AG09309 (cell line): Measurements from ENCODE around the gene ALDH3B2.
"Not testable (repeated sequence)": the region's sequence is repeated elsewhere in the genome, so short reads cannot be mapped to it uniquely, and the experiment has no call there.

Source experiments
- DNase-seq: peaks from one replicate; pipeline ENCODE4 v3.0.0-alpha.2; 2010; ENCODE audit warnings: low read depth
- H3K4me3 ChIP-seq: 2 replicates; pipeline ENCODE4 v1.5.1; 2011; ENCODE audit warnings: mild to moderate bottlenecking, low read depth, low read length, moderate library complexity; ENCODE audit not compliant: control insufficient read depth
- TF ChIP-seq, protein P1 (sequence below): IDR thresholded peaks from 2 replicates; pipeline ENCODE4 v1.5.1; 2011; ENCODE audit warnings: mild to moderate bottlenecking, low read depth, low read length, inconsistent platforms; ENCODE audit not compliant: insufficient read depth, control insufficient read depth; ENCODE audit errors: missing control alignments

ALDH3B2 gene

DNA sequence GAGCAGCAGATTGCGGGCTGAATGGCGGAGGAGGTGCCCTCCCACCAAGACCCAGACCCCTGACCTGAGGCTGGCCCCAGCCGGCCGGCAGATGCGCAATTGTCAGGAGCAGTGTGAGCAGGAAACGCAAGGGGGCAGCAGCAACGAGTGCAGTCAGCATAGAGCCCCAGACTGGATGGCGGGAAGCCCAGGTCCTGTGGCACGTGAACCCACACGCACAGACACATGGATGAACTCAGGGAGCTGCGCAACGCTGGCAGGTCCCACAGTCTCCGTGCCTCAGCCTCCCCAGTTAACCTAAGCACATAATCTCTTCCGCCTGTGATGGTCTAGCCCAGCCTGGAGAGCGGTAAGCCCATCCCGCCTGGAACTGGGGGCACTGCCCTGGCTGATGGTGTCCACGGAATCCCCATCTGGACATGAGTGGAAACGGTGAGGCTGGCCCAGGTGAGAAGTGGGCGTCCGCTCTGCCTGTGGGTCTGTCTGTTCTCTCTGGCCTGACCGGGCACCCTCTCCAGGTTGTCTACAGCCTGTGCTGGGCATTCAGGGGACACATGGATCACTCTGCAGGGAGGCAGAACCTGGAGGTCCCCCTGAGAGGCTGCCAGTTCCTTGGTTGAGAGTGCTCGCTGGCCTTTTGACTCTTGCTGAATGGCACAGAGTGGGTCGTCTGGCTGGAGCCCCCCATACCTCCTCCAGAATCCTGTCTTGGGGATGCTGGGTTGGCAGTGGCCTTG, 34.2 kb downstream of the ALDH3B2 start:
- no peak for DNase-seq
- no peak overlapping the region for H3K4me3 ChIP-seq
- TF ChIP-seq, protein P1, sequence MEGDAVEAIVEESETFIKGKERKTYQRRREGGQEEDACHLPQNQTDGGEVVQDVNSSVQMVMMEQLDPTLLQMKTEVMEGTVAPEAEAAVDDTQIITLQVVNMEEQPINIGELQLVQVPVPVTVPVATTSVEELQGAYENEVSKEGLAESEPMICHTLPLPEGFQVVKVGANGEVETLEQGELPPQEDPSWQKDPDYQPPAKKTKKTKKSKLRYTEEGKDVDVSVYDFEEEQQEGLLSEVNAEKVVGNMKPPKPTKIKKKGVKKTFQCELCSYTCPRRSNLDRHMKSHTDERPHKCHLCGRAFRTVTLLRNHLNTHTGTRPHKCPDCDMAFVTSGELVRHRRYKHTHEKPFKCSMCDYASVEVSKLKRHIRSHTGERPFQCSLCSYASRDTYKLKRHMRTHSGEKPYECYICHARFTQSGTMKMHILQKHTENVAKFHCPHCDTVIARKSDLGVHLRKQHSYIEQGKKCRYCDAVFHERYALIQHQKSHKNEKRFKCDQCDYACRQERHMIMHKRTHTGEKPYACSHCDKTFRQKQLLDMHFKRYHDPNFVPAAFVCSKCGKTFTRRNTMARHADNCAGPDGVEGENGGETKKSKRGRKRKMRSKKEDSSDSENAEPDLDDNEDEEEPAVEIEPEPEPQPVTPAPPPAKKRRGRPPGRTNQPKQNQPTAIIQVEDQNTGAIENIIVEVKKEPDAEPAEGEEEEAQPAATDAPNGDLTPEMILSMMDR: peak; percentile 75

DNA sequence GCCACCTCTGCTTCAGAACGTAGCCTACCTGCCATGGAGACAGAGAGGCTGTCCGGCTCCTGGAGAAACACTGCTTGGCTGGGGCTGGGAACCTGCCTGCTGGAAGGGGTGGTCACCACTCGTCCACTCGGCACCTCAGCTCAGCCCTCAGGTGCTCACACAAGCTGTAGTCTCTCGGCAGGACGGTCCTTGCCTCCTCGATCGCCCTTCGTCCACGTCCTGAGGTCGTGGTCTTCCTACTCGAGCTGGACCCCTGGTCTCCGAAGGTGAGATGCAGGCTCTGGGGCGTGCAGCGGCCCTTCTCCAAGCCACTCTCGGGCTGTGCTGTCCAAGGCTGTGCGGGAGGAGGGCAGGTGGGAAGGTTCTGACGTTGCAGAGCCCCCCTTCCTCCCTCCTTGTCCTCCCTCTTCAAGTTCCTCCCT, 35.0 kb downstream of the ALDH3B2 start, which contains the start of gene TBX10:
Gene TBX10 (minus strand): TSS at position 326 of the 422 bp plus-strand sequence. CDS start 291 bp downstream, at position 35.
- no peak for DNase-seq
- no peak within 1 kb of the TSS for H3K4me3 ChIP-seq
- TF ChIP-seq, protein P1: no peak

DNA sequence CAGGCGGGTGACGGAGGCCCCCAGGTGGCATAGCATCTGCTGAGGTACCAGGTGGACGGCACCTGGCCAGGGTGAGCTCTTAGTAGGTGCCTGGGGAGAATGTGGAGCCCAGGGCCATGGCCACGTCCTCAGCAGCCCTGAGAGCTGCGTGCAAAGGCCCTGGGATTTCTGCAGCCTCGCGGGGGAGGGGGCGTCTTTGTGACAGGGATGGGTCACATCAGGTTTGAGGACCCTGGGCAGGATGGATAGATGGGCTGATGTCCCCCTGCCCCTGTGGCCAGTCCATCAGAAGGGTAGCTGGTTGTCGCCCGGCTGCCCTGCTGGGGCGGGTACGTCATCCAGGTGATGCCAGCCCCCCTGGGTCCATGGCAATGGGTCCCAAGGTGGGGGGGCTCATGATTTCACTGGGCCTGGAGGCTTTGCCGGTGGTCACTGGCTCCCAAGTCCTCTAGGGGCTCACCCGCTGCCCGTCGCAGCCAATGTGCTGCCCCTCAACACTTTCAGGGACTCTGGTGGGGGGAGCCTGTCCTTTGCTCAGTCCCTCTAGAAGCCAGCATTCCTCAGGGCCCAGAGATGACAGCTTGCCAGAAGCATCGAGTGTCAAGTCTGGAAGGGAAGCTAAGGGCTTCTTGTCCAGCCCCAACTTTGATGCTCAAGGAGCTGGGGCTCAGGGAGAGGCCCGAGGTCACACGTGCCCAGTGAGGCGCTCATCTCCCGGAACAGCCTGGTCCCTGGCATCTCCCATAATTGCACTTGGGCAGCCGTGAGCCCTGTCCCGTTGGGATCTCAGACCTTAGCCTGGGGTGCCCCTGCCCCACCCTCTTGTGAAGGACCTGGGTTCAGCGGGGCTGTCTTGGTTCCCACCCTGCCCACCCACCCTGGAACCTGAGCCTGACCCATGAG, 35.6 kb downstream of the ALDH3B2 start:
- TF ChIP-seq, protein P1: no peak
- H3K4me3 ChIP-seq: no peak overlapping the region
- DNase-seq: no peak

DNA sequence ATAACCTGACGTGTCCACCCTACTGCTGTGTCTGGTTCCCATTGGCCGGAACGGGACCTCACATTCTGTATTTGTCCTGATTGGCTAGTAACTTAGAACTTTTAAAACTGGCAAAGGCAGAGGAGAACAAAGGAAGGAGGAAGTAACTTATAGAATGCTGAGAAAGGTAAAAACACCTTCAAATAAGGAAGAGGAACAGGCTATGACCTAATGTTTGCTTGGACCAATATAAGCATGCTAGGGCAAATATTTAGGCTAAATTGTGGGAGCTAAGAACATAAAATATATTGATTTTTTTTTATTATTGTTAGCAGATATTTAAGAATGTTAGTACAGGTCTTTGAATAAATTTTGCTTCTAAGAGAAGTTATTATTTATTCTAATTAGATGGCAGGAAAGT, 37.0 kb downstream of the ALDH3B2 start:
- not testable (repeated sequence) for DNase-seq, H3K4me3 ChIP-seq

DNA sequence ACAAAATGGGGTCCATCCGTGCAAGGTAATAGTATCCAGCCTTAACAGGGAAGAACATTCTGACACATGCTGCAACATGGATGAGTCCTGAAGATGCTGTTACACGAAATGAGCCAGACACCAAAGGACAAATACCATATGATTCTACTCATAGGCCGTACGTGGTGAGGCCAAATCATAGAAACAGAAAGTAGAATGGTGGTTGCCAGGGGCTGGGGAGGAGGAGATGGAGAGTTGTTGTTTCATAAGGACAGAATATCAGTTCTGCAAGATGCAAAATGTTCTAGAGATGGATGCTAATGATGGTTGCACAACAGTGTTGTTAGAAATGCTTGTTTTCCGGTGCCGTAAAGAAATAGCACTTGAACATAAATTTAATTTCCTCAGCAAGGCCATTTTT, 37.5 kb downstream of the ALDH3B2 start:
- TF ChIP-seq, protein P1: no peak
- no peak for DNase-seq
- H3K4me3 ChIP-seq: no peak overlapping the region

DNA sequence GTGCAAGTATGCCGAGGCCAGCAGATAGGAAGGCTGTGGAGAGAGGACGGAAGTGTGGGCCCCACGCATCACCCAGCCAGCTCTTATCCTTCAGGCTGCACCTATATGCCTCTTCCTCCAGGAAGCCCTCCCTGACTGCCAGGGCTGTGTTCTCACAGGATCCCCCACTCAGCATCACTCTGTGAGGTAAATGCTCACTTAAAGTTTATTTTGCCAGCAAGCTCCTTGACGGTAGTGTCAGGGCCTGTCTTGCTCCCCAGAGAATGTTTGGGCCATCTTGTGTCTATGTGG, 39.2 kb downstream of the ALDH3B2 start:
- DNase-seq: no peak
- no peak overlapping the region for H3K4me3 ChIP-seq
- TF ChIP-seq, protein P1: no peak
